NCI-H524 (cell line): ENCODE results near the gene NUP155.

Experiments used
- DNase-seq, 2 experiments: peaks; one replicate each; lab custom pipeline; 2025; lab: John Stamatoyannopoulos, UW

The NUP155 gene

GRCh38 chr5:37275511-37275910, 95.4 kb downstream of the NUP155 start:
- DNase-seq = no peak

GRCh38 chr5:37272511-37272910, 98.4 kb downstream of the NUP155 start:
- DNase-seq = no peak

- peak in 1 of 2 experiments; percentile 51 for DNase-seq
Measured at GRCh38 chr5:37268100-37268499, 102.8 kb downstream of the NUP155 start.

DNA sequence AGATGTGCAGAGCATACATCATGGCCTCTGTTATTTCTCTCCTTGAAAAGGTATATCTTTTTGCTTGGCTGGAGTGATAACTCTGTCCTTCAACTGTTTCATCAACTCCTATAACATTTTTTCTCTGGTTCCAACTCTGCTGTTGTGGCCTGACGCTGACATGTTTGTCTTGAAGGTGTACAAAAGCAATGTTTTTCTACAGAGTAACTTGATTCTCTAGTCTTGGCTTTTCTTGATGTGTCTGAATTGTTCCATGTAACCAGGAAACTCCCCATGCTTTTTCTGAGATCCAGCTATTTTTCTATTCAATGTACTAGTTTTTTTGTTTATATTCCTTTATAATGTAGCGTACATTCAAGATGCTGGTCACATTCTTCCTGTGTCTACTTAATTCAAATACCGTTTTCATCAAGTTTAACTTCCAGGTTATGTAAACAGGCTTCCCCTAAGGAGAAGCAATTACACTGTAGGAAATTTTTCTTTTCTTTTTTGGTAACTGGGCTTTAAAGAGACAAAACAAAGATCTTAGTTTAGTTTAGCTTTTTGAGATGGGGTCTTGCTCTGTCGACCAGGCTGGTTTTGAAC, 115.0 kb downstream of the NUP155 start:
- DNase-seq = no peak

- DNase-seq = no peak
Measured at GRCh38 chr5:37254581-37254980, 116.3 kb downstream of the NUP155 start.

DNA sequence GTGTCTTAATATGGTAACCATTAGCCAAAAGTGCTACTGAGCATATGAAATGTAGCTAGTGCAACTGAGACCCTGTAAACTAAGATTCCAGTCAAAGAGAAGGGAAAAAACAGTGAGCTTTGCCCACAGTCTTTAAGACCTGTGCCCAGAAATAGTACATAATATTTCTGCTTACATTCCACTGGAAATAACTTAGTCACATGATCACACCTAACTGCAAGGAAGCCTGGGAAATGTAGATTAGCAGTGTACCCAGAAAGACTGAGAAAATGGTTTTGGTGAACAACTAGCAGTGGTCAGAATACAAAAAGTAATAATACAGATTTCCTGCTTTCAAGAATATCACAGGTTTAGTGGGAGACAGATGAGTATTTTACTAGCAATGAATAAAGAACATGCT, 119.2 kb downstream of the NUP155 start:
- no peak for DNase-seq

DNA sequence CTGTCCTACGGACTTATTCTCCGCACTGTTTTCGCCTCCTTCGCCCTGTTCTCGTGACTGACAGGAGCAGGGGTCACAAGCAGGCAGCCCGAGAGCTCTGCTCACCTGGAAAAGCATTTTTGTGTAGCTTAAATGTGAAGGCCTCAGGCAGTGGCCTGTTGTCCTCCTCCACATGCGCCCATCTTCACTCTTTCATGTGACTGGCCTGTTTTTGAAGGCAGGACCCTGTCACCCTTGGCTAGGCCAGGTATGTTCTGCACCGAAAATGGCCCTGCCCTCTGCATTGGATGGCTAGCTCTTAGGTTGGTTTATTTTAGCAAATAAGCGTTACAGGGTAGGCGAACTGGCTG, 121.1 kb downstream of the NUP155 start:
- no peak for DNase-seq

DNA sequence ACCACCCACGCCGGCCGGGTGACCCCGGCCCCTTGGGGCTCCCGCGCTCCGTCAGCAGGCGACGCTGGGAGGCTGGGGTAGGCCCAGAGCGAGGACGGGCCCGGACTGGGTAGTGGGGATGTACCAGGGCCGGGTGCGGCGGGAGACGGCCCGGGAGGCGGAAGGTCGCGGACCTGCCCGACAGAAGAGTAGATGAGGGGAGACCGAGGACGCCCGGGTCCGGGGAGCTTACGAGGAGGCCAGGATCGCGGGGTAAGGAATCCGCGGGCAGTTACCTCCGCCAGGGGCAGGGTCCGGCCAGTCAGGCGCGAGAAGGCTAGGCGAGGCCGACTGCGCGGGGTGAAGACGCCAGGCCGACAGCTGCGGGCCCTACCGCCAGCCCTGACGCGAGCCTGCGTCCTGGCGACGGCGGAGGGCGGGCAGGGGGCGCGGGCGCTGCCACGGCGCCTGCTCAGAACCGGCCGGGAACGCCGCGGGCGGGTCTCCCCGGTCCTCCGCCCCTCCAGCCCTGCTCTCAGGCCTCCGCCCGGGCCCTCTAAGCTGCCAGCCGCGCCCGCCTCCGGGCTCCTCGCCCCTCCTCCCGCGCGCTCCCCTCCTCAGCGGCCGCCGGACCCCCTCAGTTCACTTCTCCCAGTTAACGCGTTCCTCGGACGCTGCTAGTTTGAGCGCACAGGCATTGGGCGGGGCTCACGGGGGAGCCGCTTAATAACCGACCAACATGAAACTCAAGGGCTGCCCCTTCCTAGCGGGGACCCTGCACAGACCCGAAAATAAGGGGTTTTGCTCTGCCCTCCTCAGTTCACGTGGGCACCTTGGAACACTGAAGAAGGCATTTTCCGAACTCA, 121.7 kb downstream of the NUP155 start, which contains the start of gene CPLANE1:
Gene CPLANE1, minus strand, starts transcription at position 407 of the 845 bp plus-strand sequence. CDS start 1,678 bp downstream, outside the sequence.
- DNase-seq = peak; percentile 84 to 91

GRCh38 chr5:37248421-37248969, 122.4 kb downstream of the NUP155 start:
- peak; percentile 31 to 38 for DNase-seq

DNA sequence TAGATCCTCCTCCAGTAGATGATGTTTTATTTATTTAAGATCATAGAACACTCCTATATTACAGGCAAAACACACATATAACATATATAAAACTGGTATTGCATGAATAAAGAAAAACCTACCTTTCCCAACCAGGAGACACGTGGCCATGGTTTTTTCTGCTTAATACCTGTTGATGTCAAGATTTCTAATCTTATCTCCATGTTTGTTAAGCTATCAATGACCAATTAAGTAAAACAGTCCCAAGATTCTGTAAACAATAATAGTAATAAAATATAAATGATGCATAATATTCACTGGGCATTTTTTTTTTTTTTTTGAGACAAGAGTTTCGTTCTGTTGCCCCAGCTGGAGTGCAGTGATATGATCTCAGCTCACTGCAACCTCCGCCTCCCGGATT, 123.4 kb downstream of the NUP155 start:
- DNase-seq = no peak

DNA sequence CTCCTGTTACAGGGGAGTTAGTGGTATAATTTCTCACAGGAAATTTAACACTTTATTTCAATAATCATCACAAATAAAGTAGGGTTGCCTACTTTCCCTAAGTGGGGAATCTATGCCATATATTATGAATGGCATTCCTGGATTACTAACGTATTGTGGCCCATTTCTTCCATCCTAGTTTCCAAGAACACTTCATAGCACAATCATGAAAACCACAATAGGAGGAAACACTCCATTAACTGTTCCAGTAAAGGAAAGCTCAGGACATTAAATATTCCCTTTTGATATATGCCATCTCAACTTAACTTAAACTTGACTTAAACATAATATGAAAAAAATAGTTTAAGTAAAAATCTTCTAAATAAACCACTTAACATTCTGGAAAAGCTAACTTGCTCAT, 123.9 kb downstream of the NUP155 start:
- no peak for DNase-seq
